ENCODE measurements around the gene ZMIZ2. TPM values are rescaled to one million over a fixed set of nuclear protein-coding genes. Genes with fewer than 3 reads are reported as not detected.

ZMIZ2 gene
- total and polyA plus RNA-seq, 2 experiments from 2014 or later, result 15.5 to 46.1 TPM

DNA sequence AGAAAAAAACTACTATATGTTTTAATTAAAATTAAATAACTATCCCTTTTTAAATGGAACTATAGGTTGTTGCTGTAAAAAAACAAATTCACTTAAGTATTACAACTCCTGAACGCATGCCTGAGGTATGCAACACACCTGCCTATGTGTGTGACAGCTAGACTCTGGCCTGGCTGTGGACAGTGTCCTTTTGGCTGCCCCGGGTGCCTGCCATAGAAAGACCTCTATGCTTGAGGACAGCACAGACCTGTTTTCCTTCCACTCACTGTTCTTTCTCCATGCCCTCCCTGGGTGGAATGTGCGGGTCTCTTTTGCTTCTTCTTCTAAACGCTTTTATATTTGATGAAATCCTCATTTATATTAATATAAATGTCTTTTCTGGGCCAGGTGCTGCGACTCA is 41.3 kb downstream of the ZMIZ2 start:
- Histone ChIP-seq H4K20me1 (replicated peaks; ENCODE audit: insufficient read depth) (no peaks in the 10 kb centered on the region), H3K4me3 (no peak overlapping the region), H3K9me2 (ENCODE audit: insufficient read depth) (no peaks in the 10 kb centered on the region), H3K36me3 (ENCODE audit: insufficient read depth) (no peaks in the 10 kb centered on the region), H3K4me1 (ENCODE audit: insufficient read depth) (no peaks in the 10 kb centered on the region), H3K27ac (ENCODE audit: low read depth) (no peak overlapping the region), H3K27me3 (ENCODE audit: insufficient read depth) (no peaks in the 10 kb centered on the region), H3F3A (replicated peaks; ENCODE audit: low read depth) (0 out of 2 replicates have a peak, but pooled peaks cover 5% of the 10 kb centered on the region), H3K4me2 (no peak overlapping the region), H3K79me2 (replicated peaks; ENCODE audit: insufficient read depth) (peaks cover 8% of the 10 kb centered on the region; the same call in 1 of the 2 replicates), H2AFZ (no peak overlapping the region)
- Mint-ChIP-seq H3K36me3 (ENCODE audit: low read depth) (no peaks in the 10 kb centered on the region), H3K4me3 (no peak overlapping the region), H3K27me3 (ENCODE audit: insufficient read depth, low read depth, poor library complexity) (peaks cover 8% of the 10 kb centered on the region), H3K27ac (no peak overlapping the region), H3K4me1 (no peaks in the 10 kb centered on the region), H3K9me3 (no peaks in the 10 kb centered on the region)
- DNase-seq (ENCODE audit: low spot score) (no peak), ATAC-seq (no peak)
- no peak for TF ChIP-seq ZNF114 (CRISPR knock-in tag; IDR thresholded peaks at IDR 0.05)
- TF ChIP-seq EZH2 (IDR thresholded peaks at IDR 0.05; ENCODE audit: low read depth, unreplicated experiment), result no peak
- no peak for TF ChIP-seq STAT1 (IDR thresholded peaks at IDR 0.05; ENCODE audit: unreplicated experiment)
- TF ChIP-seq CREB1 (CRISPR knock-in tag; IDR thresholded peaks at IDR 0.05; ENCODE audit: low read depth), result no peak
- TF ChIP-seq, protein P1, sequence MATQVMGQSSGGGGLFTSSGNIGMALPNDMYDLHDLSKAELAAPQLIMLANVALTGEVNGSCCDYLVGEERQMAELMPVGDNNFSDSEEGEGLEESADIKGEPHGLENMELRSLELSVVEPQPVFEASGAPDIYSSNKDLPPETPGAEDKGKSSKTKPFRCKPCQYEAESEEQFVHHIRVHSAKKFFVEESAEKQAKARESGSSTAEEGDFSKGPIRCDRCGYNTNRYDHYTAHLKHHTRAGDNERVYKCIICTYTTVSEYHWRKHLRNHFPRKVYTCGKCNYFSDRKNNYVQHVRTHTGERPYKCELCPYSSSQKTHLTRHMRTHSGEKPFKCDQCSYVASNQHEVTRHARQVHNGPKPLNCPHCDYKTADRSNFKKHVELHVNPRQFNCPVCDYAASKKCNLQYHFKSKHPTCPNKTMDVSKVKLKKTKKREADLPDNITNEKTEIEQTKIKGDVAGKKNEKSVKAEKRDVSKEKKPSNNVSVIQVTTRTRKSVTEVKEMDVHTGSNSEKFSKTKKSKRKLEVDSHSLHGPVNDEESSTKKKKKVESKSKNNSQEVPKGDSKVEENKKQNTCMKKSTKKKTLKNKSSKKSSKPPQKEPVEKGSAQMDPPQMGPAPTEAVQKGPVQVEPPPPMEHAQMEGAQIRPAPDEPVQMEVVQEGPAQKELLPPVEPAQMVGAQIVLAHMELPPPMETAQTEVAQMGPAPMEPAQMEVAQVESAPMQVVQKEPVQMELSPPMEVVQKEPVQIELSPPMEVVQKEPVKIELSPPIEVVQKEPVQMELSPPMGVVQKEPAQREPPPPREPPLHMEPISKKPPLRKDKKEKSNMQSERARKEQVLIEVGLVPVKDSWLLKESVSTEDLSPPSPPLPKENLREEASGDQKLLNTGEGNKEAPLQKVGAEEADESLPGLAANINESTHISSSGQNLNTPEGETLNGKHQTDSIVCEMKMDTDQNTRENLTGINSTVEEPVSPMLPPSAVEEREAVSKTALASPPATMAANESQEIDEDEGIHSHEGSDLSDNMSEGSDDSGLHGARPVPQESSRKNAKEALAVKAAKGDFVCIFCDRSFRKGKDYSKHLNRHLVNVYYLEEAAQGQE (IDR thresholded peaks at IDR 0.05; ENCODE audit: unreplicated experiment), result no peak
- no peak for TF ChIP-seq JUNB (IDR thresholded peaks at IDR 0.05; ENCODE audit: unreplicated experiment)
- no peak for TF ChIP-seq POLR2AphosphoS5 (IDR thresholded peaks at IDR 0.05; ENCODE audit: low read depth)

GRCh38 chr7:44791278-44792219 is 42.9 kb downstream of the ZMIZ2 start:
- DNase-seq (ENCODE audit: low spot score), result no peak
- Mint-ChIP-seq H3K4me1 (no peaks in the 10 kb centered on the region), H3K27ac (no peak overlapping the region; the same call in 1 of the 2 replicates), H3K9me3 (no peaks in the 10 kb centered on the region), H3K4me3 (no peak overlapping the region; the same call in 2 of the 3 replicates), H3K36me3 (ENCODE audit: low read depth) (no peaks in the 10 kb centered on the region), H3K27me3 (ENCODE audit: insufficient read depth, low read depth, poor library complexity) (peaks cover 14% of the 10 kb centered on the region)
- Histone ChIP-seq H3K79me2 (replicated peaks; ENCODE audit: insufficient read depth) (peaks cover 15% of the 10 kb centered on the region), H3F3A (replicated peaks; ENCODE audit: low read depth) (0 out of 2 replicates have a peak, but pooled peaks cover 5% of the 10 kb centered on the region), H2AFZ (no peak overlapping the region), H3K4me3 (no peak overlapping the region), H3K27me3 (ENCODE audit: insufficient read depth) (no peaks in the 10 kb centered on the region), H3K4me2 (no peak overlapping the region), H3K9me2 (ENCODE audit: insufficient read depth) (no peaks in the 10 kb centered on the region), H3K4me1 (ENCODE audit: insufficient read depth) (no peaks in the 10 kb centered on the region), H4K20me1 (replicated peaks; ENCODE audit: insufficient read depth) (no peaks in the 10 kb centered on the region), H3K36me3 (ENCODE audit: insufficient read depth) (no peaks in the 10 kb centered on the region), H3K27ac (ENCODE audit: low read depth) (peak overlapping the region; percentile 69; the same call in 1 of the 2 replicates)
- no peak for TF ChIP-seq ZNF114 (CRISPR knock-in tag; IDR thresholded peaks at IDR 0.05)
- no peak for ATAC-seq

Data from GM23338 (cell line).